Panc1 (cell line): ENCODE measurements around the gene CPLX1. TPM values are rescaled to one million over a fixed set of nuclear protein-coding genes. Genes with fewer than 3 reads are reported as not detected.

ENCODE experiments used
- ATAC-seq: fragments of 200-7000 bp; cut with Tn5 transposase; 2 replicates; pipeline ENCODE4 v1.9.1; 2020; ENCODE audit warnings: mild to moderate bottlenecking, moderate library complexity
- BruUV-seq: library from RNA; stranded (reverse); fragments of 400-500 nt; replicated peaks from 2 replicates; lab custom pipeline; 2021; lab: Mats Ljungman, UMichigan
- CTCF ChIA-PET: fragments of 300-600 bp; sonication (Branson Sonifier 250); formaldehyde crosslinking; loops from one replicate; lab custom pipeline; 2022; ENCODE audit warnings: antibody characterized with exemption; lab: Charles Lee
- POLR2A ChIA-PET: fragments of 300-600 bp; sonication (Branson Sonifier 250); formaldehyde crosslinking; loops from one replicate; lab custom pipeline; 2022; ENCODE audit warnings: antibody characterized with exemption; lab: Charles Lee
- DNase-seq: peaks from one replicate; pipeline ENCODE4 v3.0.0-alpha.2; 2010; ENCODE audit warnings: low read depth, low spot score
- H3K27ac ChIP-seq: 2 replicates; pipeline ENCODE4 v1.5.1; 2011; ENCODE audit warnings: mild to moderate bottlenecking, low read length, inconsistent platforms
- H3K27me3 ChIP-seq: fragments of 200-500 bp; sonication (Bioruptor generic); 2 replicates; pipeline ENCODE4 v1.6.0; 2014; ENCODE audit warnings: low read length, inconsistent platforms; ENCODE audit not compliant: control insufficient read depth, insufficient read depth
- H3K36me3 ChIP-seq: fragments of 200-500 bp; sonication (Bioruptor generic); 2 replicates; pipeline ENCODE4 v1.5.1; 2014; ENCODE audit warnings: inconsistent platforms, mild to moderate bottlenecking, low read length, moderate library complexity; ENCODE audit not compliant: control insufficient read depth, insufficient read depth
- H3K4me1 ChIP-seq: 2 replicates; pipeline ENCODE4 v1.5.1; 2011; ENCODE audit warnings: inconsistent platforms, mild to moderate bottlenecking, low read length, moderate library complexity; ENCODE audit not compliant: control insufficient read depth, insufficient read depth
- H3K4me3 ChIP-seq, 2 experiments: 2 replicates each; pipeline ENCODE4 v1.5.1; 2011 to 2012; ENCODE audit warnings: low read depth in 2 of 2, low read length in 2 of 2, mild to moderate bottlenecking in 2 of 2, inconsistent platforms in 1 of 2, moderate library complexity in 1 of 2
- H3K9me3 ChIP-seq: fragments of 200-500 bp; sonication (Bioruptor generic); 2 replicates; pipeline ENCODE4 v1.5.1; 2014; ENCODE audit warnings: low read depth, mild to moderate bottlenecking, inconsistent platforms, low read length, moderate library complexity; ENCODE audit not compliant: control insufficient read depth, insufficient read depth
- POLR2AphosphoS5 ChIP-seq: IDR thresholded peaks from 2 replicates; pipeline ENCODE4 v1.6.1; 2012; ENCODE audit warnings: mild to moderate bottlenecking, low read depth, low read length, moderate library complexity
- SIN3A ChIP-seq: IDR thresholded peaks from 2 replicates; pipeline ENCODE4 v1.6.1; 2012; ENCODE audit warnings: low read depth, mild to moderate bottlenecking, low read length, moderate library complexity, borderline replicate concordance; ENCODE audit not compliant: insufficient read depth
- TCF7L2 ChIP-seq: IDR thresholded peaks from 2 replicates; pipeline ENCODE4 v1.6.1; 2011; ENCODE audit warnings: mild to moderate bottlenecking, low read depth, low read length, inconsistent platforms
- in situ Hi-C: cut with HindIII; loops from 2 replicates; pipeline ENCODE4 v1.10.0; 2016; ENCODE audit warnings: low sequenced_read_pairs, low pct_unique_long_range_greater_than_20kb
- intact Hi-C: fragments of 100-400 bp; cut with micrococcal nuclease; formaldehyde crosslinking; loops from one replicate; pipeline ENCODE4 v1.10.0; 2022; ENCODE audit not compliant: unreplicated experiment
- total RNA-seq: library from RNA; stranded (reverse); gene quantifications from one replicate; pipeline ENCODE4 v1.2.1, GENCODE V29; 2021; ENCODE audit not compliant: unreplicated experiment
- TF ChIP-seq, protein P1 (sequence below): fragments of 450-650 bp; IDR thresholded peaks from 2 replicates; pipeline ENCODE4 v1.5.1; 2017; ENCODE audit warnings: mild to moderate bottlenecking
- TF ChIP-seq, protein P2 (sequence below), 2 experiments: IDR thresholded peaks; 2 replicates each; pipeline ENCODE4 v1.6.1; 2011 to 2012; ENCODE audit warnings: low read depth in 2 of 2, control low read depth in 1 of 2, low read length in 1 of 2, mild to moderate bottlenecking in 1 of 2, moderate library complexity in 1 of 2; ENCODE audit not compliant: insufficient read depth in 1 of 2

Gene CPLX1
- total RNA-seq, 1 experiment from 2014 or later, result 6.7 TPM

DNA sequence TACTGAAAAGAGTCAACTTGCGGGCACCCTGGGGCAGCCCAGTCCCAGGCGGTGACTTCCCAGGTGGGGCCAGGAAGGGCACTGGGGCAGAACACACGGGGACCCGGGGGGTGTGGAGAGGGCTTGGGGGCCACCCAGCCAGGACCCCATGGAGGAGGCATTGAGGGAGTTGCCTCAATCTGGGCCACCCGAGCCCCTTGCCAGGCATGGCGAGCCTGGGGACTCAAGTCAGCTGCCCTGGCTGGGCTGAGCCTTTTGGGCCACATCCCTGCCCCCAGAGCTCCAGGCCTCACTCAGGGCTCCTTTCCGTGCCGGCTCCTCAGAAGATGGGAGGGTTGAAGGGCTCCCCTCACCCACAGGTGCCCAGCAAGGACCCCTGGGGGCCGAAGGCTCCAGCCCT, 6.6 kb upstream of the CPLX1 start:
- no peaks in the 10 kb centered on the region for H3K27me3 ChIP-seq
- no peak overlapping the region for H3K27ac ChIP-seq
- no peak for ATAC-seq
- no peak for DNase-seq
- H3K9me3 ChIP-seq, result no peaks in the 10 kb centered on the region
- no TSS peak for BruUV-seq
- H3K4me3 ChIP-seq, result no peak overlapping the region
- intact Hi-C loops, result no loop called here
- ChIA-PET POLR2A (interaction anchor here (0.6 kb wide), 1 partner anchor 54 kb away, joined by 3 read pairs; no protein-coding TSS in a partner anchor), CTCF (no interaction called here)
- in situ Hi-C loops, result no loop called here
- TF ChIP-seq POLR2AphosphoS5 (no peak), TCF7L2 (no peak)
- TF ChIP-seq, protein P1, sequence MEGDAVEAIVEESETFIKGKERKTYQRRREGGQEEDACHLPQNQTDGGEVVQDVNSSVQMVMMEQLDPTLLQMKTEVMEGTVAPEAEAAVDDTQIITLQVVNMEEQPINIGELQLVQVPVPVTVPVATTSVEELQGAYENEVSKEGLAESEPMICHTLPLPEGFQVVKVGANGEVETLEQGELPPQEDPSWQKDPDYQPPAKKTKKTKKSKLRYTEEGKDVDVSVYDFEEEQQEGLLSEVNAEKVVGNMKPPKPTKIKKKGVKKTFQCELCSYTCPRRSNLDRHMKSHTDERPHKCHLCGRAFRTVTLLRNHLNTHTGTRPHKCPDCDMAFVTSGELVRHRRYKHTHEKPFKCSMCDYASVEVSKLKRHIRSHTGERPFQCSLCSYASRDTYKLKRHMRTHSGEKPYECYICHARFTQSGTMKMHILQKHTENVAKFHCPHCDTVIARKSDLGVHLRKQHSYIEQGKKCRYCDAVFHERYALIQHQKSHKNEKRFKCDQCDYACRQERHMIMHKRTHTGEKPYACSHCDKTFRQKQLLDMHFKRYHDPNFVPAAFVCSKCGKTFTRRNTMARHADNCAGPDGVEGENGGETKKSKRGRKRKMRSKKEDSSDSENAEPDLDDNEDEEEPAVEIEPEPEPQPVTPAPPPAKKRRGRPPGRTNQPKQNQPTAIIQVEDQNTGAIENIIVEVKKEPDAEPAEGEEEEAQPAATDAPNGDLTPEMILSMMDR, result no peak
- TF ChIP-seq, protein P2, sequence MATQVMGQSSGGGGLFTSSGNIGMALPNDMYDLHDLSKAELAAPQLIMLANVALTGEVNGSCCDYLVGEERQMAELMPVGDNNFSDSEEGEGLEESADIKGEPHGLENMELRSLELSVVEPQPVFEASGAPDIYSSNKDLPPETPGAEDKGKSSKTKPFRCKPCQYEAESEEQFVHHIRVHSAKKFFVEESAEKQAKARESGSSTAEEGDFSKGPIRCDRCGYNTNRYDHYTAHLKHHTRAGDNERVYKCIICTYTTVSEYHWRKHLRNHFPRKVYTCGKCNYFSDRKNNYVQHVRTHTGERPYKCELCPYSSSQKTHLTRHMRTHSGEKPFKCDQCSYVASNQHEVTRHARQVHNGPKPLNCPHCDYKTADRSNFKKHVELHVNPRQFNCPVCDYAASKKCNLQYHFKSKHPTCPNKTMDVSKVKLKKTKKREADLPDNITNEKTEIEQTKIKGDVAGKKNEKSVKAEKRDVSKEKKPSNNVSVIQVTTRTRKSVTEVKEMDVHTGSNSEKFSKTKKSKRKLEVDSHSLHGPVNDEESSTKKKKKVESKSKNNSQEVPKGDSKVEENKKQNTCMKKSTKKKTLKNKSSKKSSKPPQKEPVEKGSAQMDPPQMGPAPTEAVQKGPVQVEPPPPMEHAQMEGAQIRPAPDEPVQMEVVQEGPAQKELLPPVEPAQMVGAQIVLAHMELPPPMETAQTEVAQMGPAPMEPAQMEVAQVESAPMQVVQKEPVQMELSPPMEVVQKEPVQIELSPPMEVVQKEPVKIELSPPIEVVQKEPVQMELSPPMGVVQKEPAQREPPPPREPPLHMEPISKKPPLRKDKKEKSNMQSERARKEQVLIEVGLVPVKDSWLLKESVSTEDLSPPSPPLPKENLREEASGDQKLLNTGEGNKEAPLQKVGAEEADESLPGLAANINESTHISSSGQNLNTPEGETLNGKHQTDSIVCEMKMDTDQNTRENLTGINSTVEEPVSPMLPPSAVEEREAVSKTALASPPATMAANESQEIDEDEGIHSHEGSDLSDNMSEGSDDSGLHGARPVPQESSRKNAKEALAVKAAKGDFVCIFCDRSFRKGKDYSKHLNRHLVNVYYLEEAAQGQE (IDR thresholded peaks at IDR 0.05; ENCODE audit: insufficient read depth in 1 of 2, low read depth in 2 of 2, low read length in 1 of 2), result no peak
- no peaks in the 10 kb centered on the region for H3K36me3 ChIP-seq
- peaks cover 4% of the 10 kb centered on the region; the same call in 1 of the 2 replicates for H3K4me1 ChIP-seq

DNA sequence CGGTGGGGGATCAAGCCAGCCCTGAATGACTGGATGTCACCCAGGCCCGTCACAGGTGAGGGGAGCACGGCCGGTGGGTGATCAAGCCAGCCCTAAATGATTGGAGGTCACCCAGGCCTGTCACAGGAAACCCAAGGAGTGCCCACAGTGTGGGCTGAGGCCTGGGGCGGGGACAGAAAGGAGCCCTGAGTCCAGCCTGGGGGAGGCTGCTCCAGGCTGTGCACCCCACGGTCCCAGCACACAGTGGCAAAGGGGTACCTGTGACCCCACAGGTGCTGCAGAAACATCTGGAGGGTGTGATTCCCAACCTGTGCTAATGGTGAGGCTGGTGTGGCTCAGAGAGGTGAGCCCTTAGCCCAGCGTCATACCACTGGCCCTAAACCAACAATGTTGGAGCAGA, 6.2 kb upstream of the CPLX1 start:
- intact Hi-C loops (no loop called here), in situ Hi-C loops (no loop called here)
- TF ChIP-seq POLR2AphosphoS5 (no peak), SIN3A (no peak), TCF7L2 (no peak)
- TF ChIP-seq, protein P2 (IDR thresholded peaks at IDR 0.05; ENCODE audit: insufficient read depth in 1 of 2, low read depth in 2 of 2, low read length in 1 of 2), result no peak
- TF ChIP-seq, protein P1, result no peak
- H3K9me3 ChIP-seq, result no peaks in the 10 kb centered on the region
- H3K4me1 ChIP-seq, result peaks cover 8% of the 10 kb centered on the region; the same call in 1 of the 2 replicates
- ATAC-seq, result no peak
- DNase-seq, result no peak
- no peaks in the 10 kb centered on the region for H3K27me3 ChIP-seq
- ChIA-PET POLR2A (no interaction called here), CTCF (no interaction called here)
- no peak overlapping the region for H3K27ac ChIP-seq
- H3K36me3 ChIP-seq, result no peaks in the 10 kb centered on the region
- H3K4me3 ChIP-seq, result no peak overlapping the region
- BruUV-seq, result no TSS peak
